ENCODE results near the gene FSIP1.

The FSIP1 gene

GRCh38 chr15:39808909-39809308 is 26.3 kb upstream of the FSIP1 start:
- DNase-seq = no peak
- Histone ChIP-seq H3K4me1 (ENCODE audit: control insufficient read depth, insufficient read depth, low read length, poor library complexity, severe bottlenecking) (no peaks in the 10 kb centered on the region), H3K9me3 (ENCODE audit: control insufficient read depth, low read length) (no peaks in the 10 kb centered on the region), H3K27me3 (replicated peaks; ENCODE audit: control insufficient read depth, insufficient read depth, low read length, poor library complexity, severe bottlenecking) (no peaks in the 10 kb centered on the region), H3K27ac (ENCODE audit: insufficient read depth, low read length, poor library complexity, severe bottlenecking) (no peak overlapping the region), H3K4me3 (ENCODE audit: insufficient read depth, low read depth, low read length, poor library complexity, severe bottlenecking) (no peak overlapping the region), H3K36me3 (ENCODE audit: control insufficient read depth, insufficient read depth, low read length) (no peaks in the 10 kb centered on the region)

DNA sequence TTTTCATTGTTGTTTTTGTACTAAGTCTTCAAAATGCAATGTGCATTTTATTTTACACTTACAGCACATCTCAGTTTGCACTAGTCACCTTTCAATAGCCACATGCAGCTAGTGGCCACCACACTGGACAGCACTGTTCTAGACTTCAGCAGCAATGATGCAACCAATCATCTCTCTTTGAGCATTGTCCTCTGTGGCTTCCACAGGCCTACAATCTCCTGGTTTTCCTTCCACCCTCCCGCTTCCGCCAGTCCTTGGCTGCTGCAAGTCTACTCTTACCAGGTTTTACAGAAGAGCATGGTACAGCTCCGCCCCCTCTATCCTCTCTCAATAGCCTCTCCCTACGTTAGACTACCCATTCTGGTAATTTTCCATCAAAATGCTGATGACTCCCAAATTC is 25.1 kb upstream of the FSIP1 start:
- no peak for DNase-seq
- H3K4me3 ChIP-seq (ENCODE audit: insufficient read depth, low read depth, low read length, poor library complexity, severe bottlenecking) = no peak overlapping the region
- no peaks in the 10 kb centered on the region for H3K36me3 ChIP-seq (ENCODE audit: control insufficient read depth, insufficient read depth, low read length)
- no peaks in the 10 kb centered on the region for H3K9me3 ChIP-seq (ENCODE audit: control insufficient read depth, low read length)
- no peaks in the 10 kb centered on the region for H3K4me1 ChIP-seq (ENCODE audit: control insufficient read depth, insufficient read depth, low read length, poor library complexity, severe bottlenecking)
- no peaks in the 10 kb centered on the region for H3K27me3 ChIP-seq (replicated peaks; ENCODE audit: control insufficient read depth, insufficient read depth, low read length, poor library complexity, severe bottlenecking)
- H3K27ac ChIP-seq (ENCODE audit: insufficient read depth, low read length, poor library complexity, severe bottlenecking) = no peak overlapping the region

DNA sequence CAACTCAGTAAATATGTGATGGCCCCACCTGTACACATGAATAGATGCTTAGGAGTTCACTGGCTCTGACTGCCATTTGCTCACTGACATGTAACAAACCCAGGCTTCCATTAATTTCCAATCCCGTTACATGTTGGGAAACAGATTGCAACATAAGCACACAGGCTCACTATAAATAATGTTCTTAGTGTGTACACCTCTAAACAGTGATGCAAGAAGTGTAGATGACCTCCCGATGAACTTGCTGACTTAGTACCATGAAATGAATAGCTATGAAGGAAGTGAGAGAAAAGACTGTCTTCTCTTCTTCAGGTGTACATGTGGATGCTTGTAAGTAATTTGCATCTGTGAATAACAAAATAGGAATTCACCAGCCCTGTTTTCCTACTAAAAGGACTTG is 21.4 kb upstream of the FSIP1 start:
- H3K4me1 ChIP-seq (ENCODE audit: control insufficient read depth, insufficient read depth, low read length, poor library complexity, severe bottlenecking) = no peaks in the 10 kb centered on the region
- H3K36me3 ChIP-seq (ENCODE audit: control insufficient read depth, insufficient read depth, low read length) = no peaks in the 10 kb centered on the region
- no peak for DNase-seq
- H3K4me3 ChIP-seq (ENCODE audit: insufficient read depth, low read depth, low read length, poor library complexity, severe bottlenecking) = no peak overlapping the region
- no peaks in the 10 kb centered on the region for H3K27me3 ChIP-seq (replicated peaks; ENCODE audit: control insufficient read depth, insufficient read depth, low read length, poor library complexity, severe bottlenecking)
- no peak overlapping the region for H3K27ac ChIP-seq (ENCODE audit: insufficient read depth, low read length, poor library complexity, severe bottlenecking)
- no peaks in the 10 kb centered on the region for H3K9me3 ChIP-seq (ENCODE audit: control insufficient read depth, low read length)

DNA sequence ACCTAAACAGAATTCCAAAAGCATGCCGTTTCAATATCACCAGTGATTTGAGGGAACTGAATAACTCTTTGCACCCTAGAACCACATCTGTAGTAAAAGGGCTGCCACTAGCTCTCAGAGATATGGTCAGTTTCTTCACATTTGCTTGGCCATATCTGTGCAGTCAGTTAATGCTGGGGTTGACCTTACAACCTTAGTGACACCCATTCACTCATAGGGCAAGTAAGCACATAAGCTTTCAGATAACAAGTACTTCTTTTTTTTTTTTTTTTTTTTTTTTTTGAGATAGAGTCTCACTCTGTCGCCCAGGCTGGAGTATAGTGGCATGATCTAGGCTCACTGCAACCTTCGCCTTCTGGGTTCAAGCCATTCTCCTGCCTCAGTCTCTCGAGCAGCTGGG is 20.4 kb upstream of the FSIP1 start:
- DNase-seq = no peak
- no peak overlapping the region for H3K4me3 ChIP-seq (ENCODE audit: insufficient read depth, low read depth, low read length, poor library complexity, severe bottlenecking)
- no peaks in the 10 kb centered on the region for H3K4me1 ChIP-seq (ENCODE audit: control insufficient read depth, insufficient read depth, low read length, poor library complexity, severe bottlenecking)
- no peaks in the 10 kb centered on the region for H3K9me3 ChIP-seq (ENCODE audit: control insufficient read depth, low read length)
- H3K36me3 ChIP-seq (ENCODE audit: control insufficient read depth, insufficient read depth, low read length) = no peaks in the 10 kb centered on the region
- H3K27ac ChIP-seq (ENCODE audit: insufficient read depth, low read length, poor library complexity, severe bottlenecking) = no peak overlapping the region
- no peaks in the 10 kb centered on the region for H3K27me3 ChIP-seq (replicated peaks; ENCODE audit: control insufficient read depth, insufficient read depth, low read length, poor library complexity, severe bottlenecking)

DNA sequence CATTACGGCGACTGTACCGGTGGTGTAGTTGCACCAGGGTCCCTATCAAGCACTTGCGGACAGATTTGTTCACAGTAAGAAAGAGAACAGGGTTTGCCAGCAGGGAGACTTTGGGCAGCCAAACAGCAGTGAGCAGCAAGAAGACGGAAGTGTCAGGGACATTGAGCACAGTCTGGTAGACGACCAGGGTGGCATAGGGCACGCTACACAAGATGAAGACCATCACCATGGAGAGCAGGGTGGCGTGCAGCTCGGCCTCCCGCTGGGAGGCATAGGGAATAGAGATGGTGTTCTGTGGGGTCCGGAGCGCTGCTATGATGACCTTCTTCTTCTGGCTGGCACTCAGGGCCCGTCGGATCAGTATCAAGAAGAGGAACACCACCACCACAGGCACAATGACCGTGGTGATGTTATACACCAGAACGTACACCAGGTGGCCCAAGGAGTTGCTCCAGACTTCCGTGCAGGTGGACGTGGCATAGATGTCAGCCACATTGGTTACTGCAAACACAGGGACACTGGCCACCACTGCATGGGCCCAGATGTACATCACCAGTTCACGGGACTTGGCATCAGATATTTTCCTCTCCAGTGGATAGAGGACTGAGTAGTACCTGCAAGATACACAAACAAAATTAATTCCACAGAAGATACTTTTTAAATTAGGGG is 19.1 kb upstream of the FSIP1 start:
- Histone ChIP-seq H3K27me3 (replicated peaks; ENCODE audit: control insufficient read depth, insufficient read depth, low read length, poor library complexity, severe bottlenecking) (no peaks in the 10 kb centered on the region), H3K36me3 (ENCODE audit: control insufficient read depth, insufficient read depth, low read length) (no peaks in the 10 kb centered on the region), H3K4me3 (ENCODE audit: insufficient read depth, low read depth, low read length, poor library complexity, severe bottlenecking) (no peak overlapping the region), H3K9me3 (ENCODE audit: control insufficient read depth, low read length) (no peaks in the 10 kb centered on the region), H3K4me1 (ENCODE audit: control insufficient read depth, insufficient read depth, low read length, poor library complexity, severe bottlenecking) (no peaks in the 10 kb centered on the region), H3K27ac (ENCODE audit: insufficient read depth, low read length, poor library complexity, severe bottlenecking) (no peak overlapping the region)
- DNase-seq = no peak

- Histone ChIP-seq H3K27ac (ENCODE audit: insufficient read depth, low read length, poor library complexity, severe bottlenecking) (no peak overlapping the region), H3K9me3 (ENCODE audit: control insufficient read depth, low read length) (no peaks in the 10 kb centered on the region), H3K36me3 (ENCODE audit: control insufficient read depth, insufficient read depth, low read length) (no peaks in the 10 kb centered on the region), H3K4me1 (ENCODE audit: control insufficient read depth, insufficient read depth, low read length, poor library complexity, severe bottlenecking) (no peaks in the 10 kb centered on the region), H3K27me3 (replicated peaks; ENCODE audit: control insufficient read depth, insufficient read depth, low read length, poor library complexity, severe bottlenecking) (no peaks in the 10 kb centered on the region), H3K4me3 (ENCODE audit: insufficient read depth, low read depth, low read length, poor library complexity, severe bottlenecking) (no peak overlapping the region)
- DNase-seq = no peak
Observed at GRCh38 chr15:39799552-39800011, 16.9 kb upstream of the FSIP1 start.

- Histone ChIP-seq H3K27ac (ENCODE audit: insufficient read depth, low read length, poor library complexity, severe bottlenecking) (no peak overlapping the region), H3K27me3 (replicated peaks; ENCODE audit: control insufficient read depth, insufficient read depth, low read length, poor library complexity, severe bottlenecking) (no peaks in the 10 kb centered on the region), H3K36me3 (ENCODE audit: control insufficient read depth, insufficient read depth, low read length) (no peaks in the 10 kb centered on the region), H3K9me3 (ENCODE audit: control insufficient read depth, low read length) (no peaks in the 10 kb centered on the region), H3K4me1 (ENCODE audit: control insufficient read depth, insufficient read depth, low read length, poor library complexity, severe bottlenecking) (no peaks in the 10 kb centered on the region), H3K4me3 (ENCODE audit: insufficient read depth, low read depth, low read length, poor library complexity, severe bottlenecking) (no peak overlapping the region)
- no peak for DNase-seq
Observed at GRCh38 chr15:39798382-39798781, 15.7 kb upstream of the FSIP1 start.

GRCh38 chr15:39797407-39797806 is 14.8 kb upstream of the FSIP1 start:
- H3K36me3 ChIP-seq (ENCODE audit: control insufficient read depth, insufficient read depth, low read length) = no peaks in the 10 kb centered on the region
- H3K9me3 ChIP-seq (ENCODE audit: control insufficient read depth, low read length) = no peaks in the 10 kb centered on the region
- no peak overlapping the region for H3K4me3 ChIP-seq (ENCODE audit: insufficient read depth, low read depth, low read length, poor library complexity, severe bottlenecking)
- no peaks in the 10 kb centered on the region for H3K4me1 ChIP-seq (ENCODE audit: control insufficient read depth, insufficient read depth, low read length, poor library complexity, severe bottlenecking)
- no peak for DNase-seq
- no peaks in the 10 kb centered on the region for H3K27me3 ChIP-seq (replicated peaks; ENCODE audit: control insufficient read depth, insufficient read depth, low read length, poor library complexity, severe bottlenecking)
- no peak overlapping the region for H3K27ac ChIP-seq (ENCODE audit: insufficient read depth, low read length, poor library complexity, severe bottlenecking)

DNA sequence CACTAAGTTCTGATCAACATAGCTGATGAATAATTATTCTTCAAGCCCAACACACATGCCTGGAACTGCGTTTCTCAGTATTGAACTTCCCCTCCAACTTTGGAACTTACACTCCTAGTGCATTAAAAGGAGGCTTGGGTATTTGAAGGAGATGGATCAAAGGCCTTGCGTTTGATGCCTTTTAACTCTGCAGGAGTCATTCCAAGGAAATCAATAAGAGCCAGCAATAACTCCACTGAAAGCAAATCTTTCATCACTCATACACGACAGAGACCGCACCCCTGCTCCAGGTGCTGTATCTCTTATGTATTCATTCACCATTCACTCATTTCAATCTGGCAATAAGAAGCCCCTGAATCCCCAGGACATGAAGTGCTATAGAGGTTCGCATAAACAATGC is 14.0 kb upstream of the FSIP1 start:
- H3K27me3 ChIP-seq (replicated peaks; ENCODE audit: control insufficient read depth, insufficient read depth, low read length, poor library complexity, severe bottlenecking) = no peaks in the 10 kb centered on the region
- no peaks in the 10 kb centered on the region for H3K9me3 ChIP-seq (ENCODE audit: control insufficient read depth, low read length)
- H3K36me3 ChIP-seq (ENCODE audit: control insufficient read depth, insufficient read depth, low read length) = no peaks in the 10 kb centered on the region
- DNase-seq = no peak
- H3K27ac ChIP-seq (ENCODE audit: insufficient read depth, low read length, poor library complexity, severe bottlenecking) = no peak overlapping the region
- H3K4me3 ChIP-seq (ENCODE audit: insufficient read depth, low read depth, low read length, poor library complexity, severe bottlenecking) = no peak overlapping the region
- H3K4me1 ChIP-seq (ENCODE audit: control insufficient read depth, insufficient read depth, low read length, poor library complexity, severe bottlenecking) = no peaks in the 10 kb centered on the region

GRCh38 chr15:39795486-39795885 is 12.8 kb upstream of the FSIP1 start:
- Histone ChIP-seq H3K36me3 (ENCODE audit: control insufficient read depth, insufficient read depth, low read length) (no peaks in the 10 kb centered on the region), H3K9me3 (ENCODE audit: control insufficient read depth, low read length) (no peaks in the 10 kb centered on the region), H3K4me1 (ENCODE audit: control insufficient read depth, insufficient read depth, low read length, poor library complexity, severe bottlenecking) (no peaks in the 10 kb centered on the region), H3K27me3 (replicated peaks; ENCODE audit: control insufficient read depth, insufficient read depth, low read length, poor library complexity, severe bottlenecking) (no peaks in the 10 kb centered on the region), H3K4me3 (ENCODE audit: insufficient read depth, low read depth, low read length, poor library complexity, severe bottlenecking) (no peak overlapping the region), H3K27ac (ENCODE audit: insufficient read depth, low read length, poor library complexity, severe bottlenecking) (no peak overlapping the region)
- no peak for DNase-seq
